Measurements from ENCODE around the gene DNAJB14. TPM values are rescaled to one million over a fixed set of nuclear protein-coding genes. Genes with fewer than 3 reads are reported as not detected.

Gene DNAJB14
- polyA plus RNA-seq, 1 experiment = 21.3 TPM

DNA sequence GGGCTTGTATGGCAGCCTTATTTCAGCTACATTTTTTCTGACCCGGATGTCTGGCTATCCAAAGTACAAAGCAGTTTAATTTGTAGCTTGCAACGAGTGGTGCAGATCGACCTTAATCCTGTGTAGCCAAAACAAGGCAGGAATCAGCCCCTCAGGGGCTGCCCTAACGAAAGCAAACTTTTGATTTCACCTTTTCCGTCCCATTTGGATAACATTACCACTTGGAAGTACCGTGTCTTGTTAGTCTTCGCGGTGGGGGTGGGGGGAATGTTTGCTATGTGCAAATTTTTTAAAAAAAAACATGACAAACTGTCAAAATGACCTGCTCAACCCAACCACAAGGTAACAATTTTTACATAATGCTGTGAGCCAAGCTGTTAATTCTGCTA lies 766 bp upstream of the DNAJB14 start:
- Histone ChIP-seq H3K4me3 (ENCODE audit: low read depth, low read length) (peak overlapping the region; percentile 82), H3K9me3 (ENCODE audit: control insufficient read depth, insufficient read depth, low read length) (no peaks in the 10 kb centered on the region; the same call in 1 of the 2 replicates), H3K27ac (ENCODE audit: low read depth, low read length) (peak overlapping the region; percentile 80), H3K27me3 (ENCODE audit: control insufficient read depth, insufficient read depth, low read length) (no peaks in the 10 kb centered on the region)
- POLR2A ChIA-PET = interaction anchor here (0.9 kb wide), 1 partner anchor 53 kb away, joined by 4 read pairs; the partner anchor contains the start of gene LAMTOR3
- no peak for DNase-seq (ENCODE audit: low read depth, low spot score)
- TF ChIP-seq, protein P1, sequence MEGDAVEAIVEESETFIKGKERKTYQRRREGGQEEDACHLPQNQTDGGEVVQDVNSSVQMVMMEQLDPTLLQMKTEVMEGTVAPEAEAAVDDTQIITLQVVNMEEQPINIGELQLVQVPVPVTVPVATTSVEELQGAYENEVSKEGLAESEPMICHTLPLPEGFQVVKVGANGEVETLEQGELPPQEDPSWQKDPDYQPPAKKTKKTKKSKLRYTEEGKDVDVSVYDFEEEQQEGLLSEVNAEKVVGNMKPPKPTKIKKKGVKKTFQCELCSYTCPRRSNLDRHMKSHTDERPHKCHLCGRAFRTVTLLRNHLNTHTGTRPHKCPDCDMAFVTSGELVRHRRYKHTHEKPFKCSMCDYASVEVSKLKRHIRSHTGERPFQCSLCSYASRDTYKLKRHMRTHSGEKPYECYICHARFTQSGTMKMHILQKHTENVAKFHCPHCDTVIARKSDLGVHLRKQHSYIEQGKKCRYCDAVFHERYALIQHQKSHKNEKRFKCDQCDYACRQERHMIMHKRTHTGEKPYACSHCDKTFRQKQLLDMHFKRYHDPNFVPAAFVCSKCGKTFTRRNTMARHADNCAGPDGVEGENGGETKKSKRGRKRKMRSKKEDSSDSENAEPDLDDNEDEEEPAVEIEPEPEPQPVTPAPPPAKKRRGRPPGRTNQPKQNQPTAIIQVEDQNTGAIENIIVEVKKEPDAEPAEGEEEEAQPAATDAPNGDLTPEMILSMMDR (IDR thresholded peaks at IDR 0.05; ENCODE audit: low read depth, low read length) = no peak
- CTCF ChIA-PET = interaction anchor here (0.6 to 3.6 kb wide), 9 partner anchors 14 to 1688 kb away, joined by 3 to 30 read pairs (median 5); partner anchors contain the start of genes LAMTOR3 and TRMT10A

DNA sequence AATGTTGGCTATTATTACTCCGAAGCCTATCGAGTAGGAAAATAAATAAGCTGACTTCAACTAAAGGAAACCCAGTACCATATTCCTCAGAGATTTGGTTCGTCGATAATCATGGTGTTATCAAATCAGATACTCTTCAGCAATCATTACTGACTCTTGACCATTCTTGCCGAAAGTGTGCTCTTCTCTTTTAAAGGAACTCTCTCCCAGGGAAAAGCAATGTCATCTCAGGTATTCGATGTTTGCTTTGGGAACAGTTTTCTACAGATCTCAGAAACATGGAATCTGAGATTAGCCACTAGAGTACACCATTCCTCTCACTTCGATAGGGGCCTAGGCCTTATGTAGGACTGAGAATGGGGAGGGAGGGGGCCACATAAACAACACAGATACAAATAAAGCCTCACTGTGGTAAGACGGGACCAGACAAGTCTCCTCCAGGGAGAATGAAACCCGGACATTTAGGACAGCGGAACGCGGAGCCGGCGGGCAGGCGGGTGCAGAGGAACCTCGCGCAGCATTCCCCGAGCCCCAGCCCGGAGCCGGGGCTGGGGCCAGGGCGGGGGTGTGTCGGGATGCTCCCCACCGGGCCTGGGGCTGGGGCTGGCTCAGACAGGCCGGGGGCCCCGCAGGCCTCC lies 581 bp downstream of the DNAJB14 start:
- TF ChIP-seq, protein P1 (IDR thresholded peaks at IDR 0.05; ENCODE audit: low read depth, low read length) = peak; percentile 24; the same call in 1 of the 2 replicates
- H3K27ac ChIP-seq (ENCODE audit: low read depth, low read length) = peak overlapping the region; percentile 73
- no peaks in the 10 kb centered on the region; the same call in 1 of the 2 replicates for H3K9me3 ChIP-seq (ENCODE audit: control insufficient read depth, insufficient read depth, low read length)
- no peaks in the 10 kb centered on the region for H3K27me3 ChIP-seq (ENCODE audit: control insufficient read depth, insufficient read depth, low read length)
- CTCF ChIA-PET = interaction anchor here (1.5 to 3.6 kb wide), 2 partner anchors 147 to 382 kb away, joined by 3 to 16 read pairs; partner anchors contain the start of gene TRMT10A
- peak overlapping the region; percentile 82 for H3K4me3 ChIP-seq (ENCODE audit: low read depth, low read length)
- POLR2A ChIA-PET = interaction anchor here (0.9 to 1.2 kb wide), 3 partner anchors 23 to 382 kb away, joined by 3 to 5 read pairs (median 5); partner anchors contain the start of gene TRMT10A
- DNase-seq (ENCODE audit: low read depth, low spot score) = no peak

DNA sequence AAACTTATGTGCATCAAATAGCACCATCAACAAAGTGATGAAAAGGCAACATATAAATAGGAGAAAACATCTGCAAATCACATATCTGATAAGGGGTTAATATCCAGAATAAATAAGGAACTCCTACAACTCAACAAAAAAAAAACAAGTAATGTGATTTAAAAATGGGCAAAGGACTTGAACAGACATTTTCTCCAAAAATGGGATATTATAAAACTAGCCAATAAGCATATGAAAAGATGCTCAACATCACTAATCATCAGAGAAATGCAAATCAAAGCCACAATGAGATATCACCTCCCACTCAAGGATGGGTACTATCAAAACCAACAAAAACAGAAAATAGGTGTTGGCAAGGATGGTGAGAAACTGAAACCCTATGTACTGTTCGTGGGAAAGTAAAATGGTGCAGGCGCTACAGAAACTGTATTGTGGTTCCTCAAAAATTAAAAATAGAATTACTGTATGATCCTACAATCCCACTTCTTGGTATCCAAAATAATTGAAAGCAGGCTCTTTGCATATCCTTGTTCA lies 2.4 kb downstream of the DNAJB14 start:
- DNase-seq (ENCODE audit: low read depth, low spot score) = no peak
- POLR2A ChIA-PET = no interaction called here
- H3K27ac ChIP-seq (ENCODE audit: low read depth, low read length) = no peak overlapping the region
- no peak overlapping the region for H3K4me3 ChIP-seq (ENCODE audit: low read depth, low read length)
- TF ChIP-seq, protein P1 (IDR thresholded peaks at IDR 0.05; ENCODE audit: low read depth, low read length) = no peak
- H3K9me3 ChIP-seq (ENCODE audit: control insufficient read depth, insufficient read depth, low read length) = no peaks in the 10 kb centered on the region; the same call in 1 of the 2 replicates
- no peaks in the 10 kb centered on the region for H3K27me3 ChIP-seq (ENCODE audit: control insufficient read depth, insufficient read depth, low read length)
- CTCF ChIA-PET = no interaction called here

DNA sequence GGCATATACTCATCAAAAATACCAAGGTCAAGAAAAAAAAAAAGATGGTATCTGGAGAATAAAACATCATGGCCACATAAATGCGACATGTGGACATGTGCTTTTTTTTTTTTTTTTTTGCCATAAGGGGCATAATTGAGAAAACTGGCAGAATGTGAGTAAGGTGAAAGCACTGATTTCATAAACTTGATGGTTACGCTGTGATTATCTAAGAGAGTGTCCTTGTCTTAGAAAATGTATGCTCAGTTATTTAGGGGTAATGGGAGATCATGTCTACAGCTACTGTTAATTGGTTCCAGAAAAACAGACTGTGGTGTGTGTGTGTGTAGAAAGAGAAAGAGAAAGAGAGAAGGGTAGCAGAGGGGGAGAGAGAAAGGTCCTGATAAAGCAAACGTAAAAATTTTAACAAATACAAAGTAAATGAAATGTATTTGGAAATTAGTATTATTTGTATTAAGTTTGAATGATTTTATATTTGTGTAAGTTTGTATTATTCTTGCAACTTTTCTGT lies 8.1 kb downstream of the DNAJB14 start:
- Histone ChIP-seq H3K9me3 (ENCODE audit: control insufficient read depth, insufficient read depth, low read length) (peaks cover 9% of the 10 kb centered on the region), H3K27ac (ENCODE audit: low read depth, low read length) (no peak overlapping the region), H3K27me3 (ENCODE audit: control insufficient read depth, insufficient read depth, low read length) (no peaks in the 10 kb centered on the region), H3K4me3 (ENCODE audit: low read depth, low read length) (no peak overlapping the region)
- no peak for DNase-seq (ENCODE audit: low read depth, low spot score)
- CTCF ChIA-PET = interaction anchor here (0.6 to 2.4 kb wide), 2 partner anchors 10 to 621 kb away, joined by 3 to 9 read pairs; no protein-coding TSS in a partner anchor
- POLR2A ChIA-PET = no interaction called here
- TF ChIP-seq, protein P1 (IDR thresholded peaks at IDR 0.05; ENCODE audit: low read depth, low read length) = no peak

- ChIA-PET POLR2A (no interaction called here), CTCF (interaction anchor here (2.6 kb wide), 1 partner anchor 14 kb away, joined by 6 read pairs; no protein-coding TSS in a partner anchor)
- H3K27me3 ChIP-seq (ENCODE audit: control insufficient read depth, insufficient read depth, low read length) = no peaks in the 10 kb centered on the region
- DNase-seq (ENCODE audit: low read depth, low spot score) = no peak
- TF ChIP-seq, protein P1 (IDR thresholded peaks at IDR 0.05; ENCODE audit: low read depth, low read length) = no peak
- no peak overlapping the region for H3K4me3 ChIP-seq (ENCODE audit: low read depth, low read length)
- peaks cover 9% of the 10 kb centered on the region for H3K9me3 ChIP-seq (ENCODE audit: control insufficient read depth, insufficient read depth, low read length)
- H3K27ac ChIP-seq (ENCODE audit: low read depth, low read length) = no peak overlapping the region
These were observed 11.5 kb downstream of the DNAJB14 start for GRCh38 chr4:99934891-99935290.
